ENCODE measurements around the gene AGXT. TPM values are rescaled to one million over a fixed set of nuclear protein-coding genes. Genes with fewer than 3 reads are reported as not detected.
A peak's percentile ranks its signal among the peaks of the same experiment; 100 is the strongest.

AGXT gene
- total RNA-seq, 1 donor from 2014 or later, result not detected

DNA sequence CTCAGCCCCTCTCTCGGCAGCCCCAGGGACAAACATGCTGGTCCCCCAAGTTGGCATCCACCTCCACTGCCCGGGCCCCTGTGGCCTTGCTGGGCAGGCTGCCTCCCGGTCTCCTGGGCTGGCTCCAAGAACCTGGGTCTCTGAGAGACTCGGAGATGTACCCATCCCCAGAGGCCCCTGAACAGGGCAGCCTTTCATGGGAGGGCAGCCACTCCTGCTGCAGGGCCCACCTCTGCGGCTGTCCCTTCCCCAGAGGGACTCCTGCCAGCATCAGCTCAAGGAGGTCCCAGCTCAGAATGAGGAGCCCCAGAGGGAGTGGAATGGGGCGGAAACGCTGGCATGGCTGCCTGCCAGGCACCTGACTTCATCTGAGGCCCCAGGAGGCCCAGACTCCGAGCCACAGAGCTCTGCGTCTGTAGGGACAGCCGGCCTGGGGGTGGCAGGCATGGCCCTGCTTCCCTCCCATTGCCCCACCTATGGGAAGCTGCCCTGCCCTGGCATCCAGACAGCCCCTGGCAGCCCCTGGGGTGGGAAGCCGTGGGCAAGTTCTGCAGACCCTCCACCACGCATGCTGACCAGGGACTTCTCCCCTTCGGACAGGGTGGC lies 36.7 kb downstream of the AGXT start:
- ATAC-seq, result no peak
- DNase-seq (ENCODE audit: missing footprints), result peak; percentile 20
- intact Hi-C loops (cut with DNase I), result no loop called here

- intact Hi-C loops (cut with DNase I), result no loop called here
- no peak for ATAC-seq
- DNase-seq (ENCODE audit: missing footprints), result peak; percentile 9
Observed at GRCh38 chr2:240906141-240906910, 37.7 kb downstream of the AGXT start, which contains the start of gene CROCC2. TSS of gene CROCC2 (plus strand) at chr2:240906336. CDS start at chr2:240906514, 178 bp downstream.

GRCh38 chr2:240906911-240907590 lies 38.4 kb downstream of the AGXT start:
- DNase-seq (ENCODE audit: missing footprints) (no peak), ATAC-seq (no peak)
- intact Hi-C loops (cut with DNase I), result no loop called here

DNA sequence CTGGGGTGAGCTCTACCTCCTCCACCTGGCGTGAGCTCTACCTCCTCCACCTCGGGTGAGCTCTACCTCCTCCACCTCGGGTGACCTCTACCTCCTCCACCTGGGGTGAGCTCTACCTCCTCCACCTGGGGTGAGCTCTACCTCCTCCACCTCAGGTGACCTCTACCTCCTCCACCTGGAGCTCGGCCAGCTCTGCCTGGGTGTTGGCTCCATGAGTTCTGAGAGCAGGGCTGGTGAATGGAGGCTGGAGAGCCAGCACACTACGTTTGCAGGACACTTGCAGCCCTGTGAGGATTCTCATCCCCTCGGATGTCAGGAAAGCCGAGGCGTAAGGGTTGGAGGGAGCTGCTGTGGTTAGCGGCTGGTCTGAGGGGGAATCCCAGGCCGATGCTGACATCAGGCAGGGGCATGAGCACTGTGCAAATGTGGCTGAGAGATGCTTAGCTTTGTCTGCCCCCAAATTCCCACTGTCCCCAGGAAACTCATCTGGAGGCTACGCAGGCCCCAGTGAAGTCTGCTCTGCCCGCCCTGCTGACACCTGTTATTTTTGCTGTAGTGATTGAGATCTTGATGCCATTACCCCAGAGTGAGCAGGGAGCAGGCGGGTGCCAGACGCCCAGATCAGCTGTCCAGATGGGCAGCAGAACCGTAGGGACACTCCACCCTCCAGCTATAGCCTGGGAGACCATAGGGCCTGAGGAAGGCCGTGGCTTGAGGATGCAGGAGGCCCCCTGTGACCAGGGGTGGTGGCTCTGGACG lies 40.8 kb downstream of the AGXT start:
- DNase-seq (ENCODE audit: missing footprints) (no peak), ATAC-seq (no peak)
- intact Hi-C loops (cut with DNase I), result no loop called here

GRCh38 chr2:240911641-240912265 lies 43.1 kb downstream of the AGXT start:
- no peak for DNase-seq (ENCODE audit: missing footprints)
- no peak for ATAC-seq
- intact Hi-C loops (cut with DNase I), result loop anchor here (5.0 kb wide), 2 partner anchors 54 to 81 kb away; no protein-coding TSS in a partner anchor

GRCh38 chr2:240912878-240913809 lies 44.5 kb downstream of the AGXT start:
- intact Hi-C loops (cut with DNase I), result loop anchor here (5.0 kb wide), 2 partner anchors 56 to 79 kb away; no protein-coding TSS in a partner anchor
- ATAC-seq (no peak), DNase-seq (ENCODE audit: missing footprints) (no peak)

DNA sequence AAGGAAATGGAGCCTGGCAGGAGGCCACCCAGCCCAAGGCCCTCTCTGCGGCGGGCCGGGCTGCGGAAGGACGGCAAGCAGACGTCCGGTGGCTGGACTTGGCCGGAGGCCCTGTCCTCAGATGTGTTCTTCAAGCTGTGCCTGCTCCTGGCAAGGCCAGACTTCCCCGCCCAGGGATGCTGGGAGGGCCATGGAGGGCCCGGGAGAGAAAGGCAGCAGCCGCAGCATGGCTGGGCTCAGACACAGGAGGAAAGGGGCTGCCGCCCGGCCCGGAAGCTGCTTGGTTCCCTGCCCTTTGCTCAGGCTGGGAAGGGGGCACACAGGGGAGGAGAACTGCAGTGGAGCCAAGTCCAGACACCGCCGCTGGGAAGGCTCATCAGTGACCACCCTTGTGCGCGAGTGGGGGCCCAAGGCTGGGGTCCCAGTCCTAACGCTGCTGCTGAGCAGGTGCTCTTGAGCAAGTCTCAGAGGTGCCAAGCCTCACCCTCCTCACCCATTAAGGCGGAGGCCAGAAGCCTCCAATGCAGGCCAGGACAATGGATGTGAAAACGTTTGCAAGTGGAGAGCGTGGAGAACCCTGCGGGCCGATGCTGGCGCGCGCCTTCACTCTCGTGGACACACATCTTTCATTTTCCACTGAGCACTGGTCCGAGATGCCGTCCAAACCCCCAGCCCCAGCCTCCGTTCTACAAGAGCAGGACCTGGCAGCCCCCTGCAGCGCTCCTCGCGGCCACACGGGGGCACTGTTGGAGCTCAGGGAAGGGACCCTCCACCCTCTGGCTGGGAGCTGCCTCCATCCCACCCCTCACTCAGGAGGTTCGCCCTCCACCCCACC lies 45.4 kb downstream of the AGXT start:
- intact Hi-C loops (cut with DNase I), result loop anchor here (5.0 kb wide), 2 partner anchors 57 to 78 kb away; no protein-coding TSS in a partner anchor
- DNase-seq (ENCODE audit: missing footprints) (peak; percentile 91), ATAC-seq (peak; percentile 63)

GRCh38 chr2:240914645-240915525 lies 46.3 kb downstream of the AGXT start:
- intact Hi-C loops (cut with DNase I), result loop anchor here (5.0 kb wide), 2 partner anchors 58 to 77 kb away; no protein-coding TSS in a partner anchor
- ATAC-seq (no peak), DNase-seq (ENCODE audit: missing footprints) (peak; percentile 55)

GRCh38 chr2:240915526-240916341 lies 47.1 kb downstream of the AGXT start:
- ATAC-seq (no peak), DNase-seq (ENCODE audit: missing footprints) (peak; percentile 21)
- intact Hi-C loops (cut with DNase I), result no loop called here

DNA sequence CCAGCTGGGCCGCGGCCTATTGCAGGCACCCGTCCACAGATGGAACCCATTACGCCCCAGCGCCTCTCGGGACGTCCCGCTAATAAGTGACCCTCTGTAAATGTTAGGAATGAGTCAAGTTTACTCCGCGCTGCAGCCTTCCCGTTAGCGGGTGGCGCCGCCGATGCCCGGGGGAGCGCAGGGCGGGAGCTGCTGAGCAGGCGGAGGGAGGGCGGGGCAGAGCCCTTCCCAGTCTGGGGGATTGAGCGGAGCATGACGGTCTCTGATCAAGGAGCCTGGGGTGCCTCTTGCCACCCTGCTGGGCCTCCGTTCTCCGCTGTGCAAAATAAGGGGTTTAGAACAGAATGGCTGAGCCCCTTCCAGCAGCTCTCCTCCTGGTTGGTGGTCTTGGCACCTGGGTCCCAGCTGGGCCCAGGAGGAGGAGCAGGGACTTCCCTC lies 48.0 kb downstream of the AGXT start:
- DNase-seq (ENCODE audit: missing footprints) (peak; percentile 81), ATAC-seq (peak; percentile 74)
- intact Hi-C loops (cut with DNase I), result no loop called here

GRCh38 chr2:240917009-240917683 lies 48.5 kb downstream of the AGXT start:
- intact Hi-C loops (cut with DNase I), result no loop called here
- DNase-seq (ENCODE audit: missing footprints), result peak; percentile 61
- no peak for ATAC-seq

- intact Hi-C loops (cut with DNase I), result no loop called here
- no peak for ATAC-seq
Observed at GRCh38 chr2:240917684-240918257, 49.1 kb downstream of the AGXT start.

DNA sequence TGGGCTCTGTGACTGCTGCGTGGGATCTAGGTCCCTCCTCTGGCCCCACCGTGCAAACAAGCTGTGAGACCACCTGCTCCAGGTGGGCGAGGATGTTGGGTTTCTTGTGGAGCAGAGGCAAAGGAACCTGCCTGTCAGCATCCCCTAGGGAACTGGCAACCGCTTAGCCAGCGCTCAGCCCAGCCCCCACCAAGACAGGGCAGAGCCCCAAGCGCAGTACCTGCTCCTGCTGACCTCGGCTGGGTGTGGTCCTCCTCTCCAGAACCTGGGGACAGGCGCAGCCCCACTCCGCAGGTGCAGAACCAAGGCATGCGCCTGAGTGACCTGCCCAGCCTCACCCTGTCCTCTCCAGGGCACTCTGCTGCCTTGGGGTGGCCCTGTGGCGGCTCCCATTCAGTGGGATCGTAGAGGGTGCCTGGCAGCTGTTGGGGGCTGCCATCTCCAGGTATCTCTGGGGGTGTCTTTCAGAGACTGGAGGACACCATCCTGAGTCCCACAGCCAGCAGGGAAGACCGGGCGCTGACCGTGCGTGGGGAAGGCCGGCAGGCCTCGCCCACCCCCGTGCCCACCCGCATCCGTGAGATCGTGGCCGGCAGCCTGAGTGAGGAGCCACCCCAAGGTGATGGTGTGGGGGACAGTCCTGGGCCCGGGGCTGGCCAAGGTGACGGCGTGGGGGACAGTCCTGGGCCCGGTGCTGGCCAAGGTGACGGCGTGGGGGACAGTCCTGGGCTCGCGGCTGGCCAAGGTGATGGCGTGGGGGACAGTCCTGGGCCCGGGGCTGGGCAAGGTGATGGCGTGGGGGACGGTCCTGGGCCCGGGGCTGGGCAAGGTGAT lies 49.9 kb downstream of the AGXT start:
- ATAC-seq, result no peak
- DNase-seq (ENCODE audit: missing footprints), result peak; percentile 57
- intact Hi-C loops (cut with DNase I), result no loop called here

More at GRCh38 chr2:240917684-240918257, 49.1 kb downstream of the AGXT start:
- peak; percentile 20 for DNase-seq (ENCODE audit: missing footprints)
